T-helper 2 cell treated with Interferon-gamma antibody and Interleukin-4, amounts not matched to agents 5 μg/mL and 100 μg/mL, for 36 hours (primary cell): ENCODE results near the gene GPC5.

ENCODE experiments used
- DNase-seq: peaks from one replicate; pipeline ENCODE4 v3.0.0; 2021; ENCODE audit warnings: low spot score
- H3K27ac Mint-ChIP-seq: one replicate; pipeline ENCODE4 v1.8.0; 2021; ENCODE audit warnings: mild to moderate bottlenecking, mixed read lengths
- H3K27me3 Mint-ChIP-seq: one replicate; pipeline ENCODE4 v1.8.0; 2021; ENCODE audit warnings: low read depth, mixed read lengths
- H3K36me3 Mint-ChIP-seq: one replicate; pipeline ENCODE4 v1.8.0; 2021; ENCODE audit warnings: low read depth, mixed read lengths
- H3K4me1 Mint-ChIP-seq: one replicate; pipeline ENCODE4 v1.8.0; 2021; ENCODE audit warnings: low read depth, mixed read lengths
- H3K4me3 Mint-ChIP-seq: one replicate; pipeline ENCODE4 v1.8.0; 2022; ENCODE audit warnings: mild to moderate bottlenecking, moderate library complexity, mixed read lengths
- H3K9me3 Mint-ChIP-seq: one replicate; pipeline ENCODE4 v1.8.0; 2021; ENCODE audit warnings: mixed read lengths

Gene GPC5

DNA sequence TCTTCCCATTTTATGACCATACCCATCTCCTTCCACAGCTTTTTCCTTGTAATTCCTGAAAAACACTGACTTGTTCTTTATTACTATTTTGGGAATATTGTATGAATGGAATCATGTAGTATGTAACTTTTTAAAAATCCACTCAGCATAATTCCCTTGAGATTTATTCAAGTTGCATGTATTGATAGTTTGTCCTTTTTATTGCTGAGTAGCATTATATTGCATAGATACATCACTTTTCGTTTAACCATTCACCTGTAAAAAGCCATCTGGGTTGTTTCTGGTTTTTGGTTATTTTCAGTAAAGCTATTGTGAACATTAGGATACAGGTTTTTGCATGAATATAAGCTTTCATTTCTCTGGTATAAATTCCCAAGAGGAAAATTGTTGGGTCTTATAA lies 115.4 kb downstream of the GPC5 start:
- Mint-ChIP-seq H3K4me1 (no peaks in the 10 kb centered on the region), H3K27ac (no peak overlapping the region), H3K4me3 (no peak overlapping the region), H3K27me3 (no peaks in the 10 kb centered on the region), H3K9me3 (no peaks in the 10 kb centered on the region), H3K36me3 (no peaks in the 10 kb centered on the region)
- no peak for DNase-seq

DNA sequence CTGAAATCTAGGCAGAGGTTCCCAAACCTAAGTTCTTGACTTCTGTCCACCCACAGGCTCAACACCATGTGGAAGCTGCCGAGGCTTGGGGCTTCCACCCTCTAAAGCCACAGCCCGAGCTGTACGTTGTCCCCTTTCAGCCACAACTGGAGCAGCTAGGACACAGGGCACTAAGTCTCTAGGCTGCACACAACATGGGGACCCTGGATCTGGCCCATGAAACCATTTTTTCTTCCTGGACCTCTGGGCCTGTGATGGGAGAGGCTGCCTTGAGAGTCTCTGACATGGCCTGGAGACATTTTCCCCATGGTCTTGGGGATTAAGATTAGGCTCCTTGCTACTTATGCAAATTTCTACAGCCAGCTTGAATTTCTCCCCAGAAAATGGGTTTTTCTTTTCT lies 118.4 kb downstream of the GPC5 start:
- Mint-ChIP-seq H3K4me3 (no peak overlapping the region), H3K9me3 (no peaks in the 10 kb centered on the region), H3K27ac (no peak overlapping the region), H3K27me3 (no peaks in the 10 kb centered on the region), H3K36me3 (no peaks in the 10 kb centered on the region), H3K4me1 (no peaks in the 10 kb centered on the region)
- no peak for DNase-seq

DNA sequence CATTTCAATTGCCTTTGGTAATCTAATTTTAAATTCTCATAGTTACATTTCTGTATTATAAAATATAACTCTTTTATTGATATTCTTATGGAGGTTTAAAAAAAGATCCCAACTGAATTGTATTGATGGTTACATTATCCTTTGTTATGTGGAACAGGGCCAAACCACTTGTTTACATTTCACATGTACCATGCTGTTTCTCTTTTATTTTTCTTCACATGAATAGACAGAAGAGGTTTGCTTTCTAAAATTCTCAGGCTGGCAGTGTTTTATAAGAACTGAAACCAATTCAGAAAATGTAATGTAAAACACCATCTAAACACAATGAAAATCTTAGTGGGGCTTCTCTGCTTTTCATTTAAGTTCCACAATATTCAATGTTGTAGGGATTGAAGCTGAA lies 122.5 kb downstream of the GPC5 start:
- no peaks in the 10 kb centered on the region for H3K36me3 Mint-ChIP-seq
- H3K9me3 Mint-ChIP-seq = no peaks in the 10 kb centered on the region
- no peaks in the 10 kb centered on the region for H3K27me3 Mint-ChIP-seq
- DNase-seq = no peak
- H3K27ac Mint-ChIP-seq = no peak overlapping the region
- H3K4me3 Mint-ChIP-seq = no peak overlapping the region
- no peaks in the 10 kb centered on the region for H3K4me1 Mint-ChIP-seq

DNA sequence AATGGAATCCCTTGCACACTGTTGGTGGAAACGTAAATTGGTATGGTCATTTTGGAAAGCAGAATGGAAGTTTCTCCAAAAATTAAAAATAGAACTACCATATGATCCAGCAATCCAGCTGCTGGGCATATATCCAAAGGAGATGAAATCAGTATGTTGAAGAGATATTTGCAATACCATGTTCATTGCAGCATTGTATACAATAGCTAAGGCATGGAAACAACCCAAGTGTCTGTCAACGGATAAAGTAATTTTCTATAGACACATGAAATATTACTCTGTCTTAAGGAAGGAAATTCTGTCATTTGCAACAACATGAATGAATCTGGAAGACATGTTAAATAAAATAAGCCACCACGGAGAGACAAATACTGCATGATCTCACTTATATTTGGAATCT lies 124.7 kb downstream of the GPC5 start:
- no peak for DNase-seq
- H3K27me3 Mint-ChIP-seq = no peaks in the 10 kb centered on the region
- no peaks in the 10 kb centered on the region for H3K36me3 Mint-ChIP-seq
- no peaks in the 10 kb centered on the region for H3K9me3 Mint-ChIP-seq
- no peaks in the 10 kb centered on the region for H3K4me1 Mint-ChIP-seq
- no peak overlapping the region for H3K4me3 Mint-ChIP-seq
- no peak overlapping the region for H3K27ac Mint-ChIP-seq

DNA sequence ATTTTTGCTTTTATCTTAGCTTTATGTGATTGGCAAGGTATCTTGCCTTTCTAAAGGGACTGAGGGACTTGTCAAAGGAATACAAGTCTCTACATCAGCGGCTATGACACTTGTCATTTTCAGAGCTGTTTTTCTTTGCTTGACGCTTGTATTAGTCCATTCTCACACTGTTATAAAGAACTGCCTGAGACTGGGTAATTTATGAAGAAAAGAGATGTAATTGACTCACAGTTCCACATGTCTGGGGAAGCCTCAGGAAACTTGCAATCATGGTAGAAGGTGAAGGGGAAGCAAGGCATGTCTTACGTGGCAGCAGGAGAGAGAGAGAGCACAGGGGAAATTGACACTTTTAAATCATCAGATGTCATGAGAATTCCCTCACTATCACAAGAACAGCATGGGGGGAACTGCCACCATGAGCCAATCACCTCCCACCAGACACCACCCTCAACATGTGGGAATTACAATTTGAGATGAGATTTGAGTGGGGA lies 128.2 kb downstream of the GPC5 start:
- H3K4me1 Mint-ChIP-seq = no peaks in the 10 kb centered on the region
- no peaks in the 10 kb centered on the region for H3K27me3 Mint-ChIP-seq
- DNase-seq = no peak
- H3K4me3 Mint-ChIP-seq = no peak overlapping the region
- H3K9me3 Mint-ChIP-seq = no peaks in the 10 kb centered on the region
- no peaks in the 10 kb centered on the region for H3K36me3 Mint-ChIP-seq
- no peak overlapping the region for H3K27ac Mint-ChIP-seq

DNA sequence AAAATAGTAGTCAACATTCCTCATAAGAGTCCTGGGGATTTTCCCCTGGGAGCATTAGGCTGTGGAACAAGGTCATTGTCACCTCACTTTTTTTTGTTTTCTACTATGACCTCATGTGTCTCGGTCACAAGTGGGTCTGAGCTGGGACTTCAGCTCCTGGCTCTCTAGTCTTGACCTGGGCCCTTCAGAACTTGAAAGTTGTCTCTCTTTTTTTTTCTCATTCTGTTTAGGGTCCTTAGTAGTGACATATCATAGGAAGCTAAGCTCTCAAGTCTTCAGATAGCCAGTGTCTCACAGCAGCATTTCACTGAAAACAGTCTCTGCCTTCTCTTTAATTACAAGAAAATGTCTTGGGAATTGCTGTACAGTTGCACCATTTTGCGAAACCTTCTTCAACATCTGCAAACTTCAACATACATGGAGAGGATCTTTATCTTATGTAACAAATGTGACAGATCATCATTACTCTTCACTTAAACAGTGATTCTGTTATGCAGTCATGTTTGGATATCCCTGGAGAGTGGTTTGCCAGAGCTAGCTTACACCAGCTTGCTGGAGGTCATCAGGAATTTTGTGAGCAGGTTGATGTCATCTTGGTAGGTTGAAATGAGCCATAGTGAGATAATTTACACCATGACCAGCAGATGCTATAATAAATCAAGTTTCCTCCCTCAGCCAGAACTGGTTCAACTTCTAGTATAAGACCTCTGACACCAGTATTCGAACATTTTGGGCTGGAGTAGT lies 131.5 kb downstream of the GPC5 start:
- no peak for DNase-seq
- H3K9me3 Mint-ChIP-seq = no peaks in the 10 kb centered on the region
- H3K4me3 Mint-ChIP-seq = no peak overlapping the region
- H3K4me1 Mint-ChIP-seq = no peaks in the 10 kb centered on the region
- H3K27me3 Mint-ChIP-seq = no peaks in the 10 kb centered on the region
- no peak overlapping the region for H3K27ac Mint-ChIP-seq
- no peaks in the 10 kb centered on the region for H3K36me3 Mint-ChIP-seq

DNA sequence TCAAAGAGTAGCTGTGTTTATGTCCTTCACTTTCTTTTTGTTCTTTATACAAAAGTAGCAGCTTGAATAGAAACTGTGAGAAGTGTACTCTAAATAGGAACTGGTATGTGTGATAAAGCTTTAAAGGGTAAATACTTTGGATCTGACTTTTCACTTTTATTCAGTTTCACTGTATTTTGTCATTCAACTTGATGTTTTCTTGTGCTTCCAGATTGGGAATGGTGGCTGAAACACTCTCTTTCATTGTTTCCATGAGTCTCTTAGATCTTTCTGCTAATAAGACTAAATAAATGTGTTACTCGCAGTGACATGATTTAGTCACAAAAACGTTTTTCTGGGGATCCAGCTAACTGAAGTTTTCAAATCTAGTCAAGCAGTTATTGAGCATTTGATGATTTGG lies 133.2 kb downstream of the GPC5 start:
- DNase-seq = no peak
- Mint-ChIP-seq H3K4me1 (no peaks in the 10 kb centered on the region), H3K27me3 (no peaks in the 10 kb centered on the region), H3K27ac (no peak overlapping the region), H3K4me3 (no peak overlapping the region), H3K9me3 (no peaks in the 10 kb centered on the region), H3K36me3 (no peaks in the 10 kb centered on the region)

DNA sequence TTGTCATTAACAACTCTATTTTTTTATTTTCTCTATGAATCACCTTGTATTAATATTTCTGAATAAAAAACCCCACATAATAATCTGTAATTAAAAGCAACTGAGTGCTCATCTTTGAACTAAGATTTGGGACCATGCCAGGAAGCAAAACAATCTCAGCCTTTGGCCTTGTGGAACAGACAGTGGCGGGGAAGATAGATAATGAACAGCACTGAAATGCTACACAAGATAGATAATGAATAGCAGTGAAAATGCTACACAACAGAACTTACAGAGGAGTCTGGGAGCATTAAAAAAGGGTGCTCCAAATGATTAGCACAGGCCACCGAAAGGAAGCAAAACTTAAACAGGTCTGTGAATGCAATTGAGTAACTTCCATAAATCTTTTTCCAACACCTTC lies 134.9 kb downstream of the GPC5 start:
- Mint-ChIP-seq H3K4me1 (no peaks in the 10 kb centered on the region), H3K9me3 (no peaks in the 10 kb centered on the region), H3K27me3 (no peaks in the 10 kb centered on the region), H3K4me3 (no peak overlapping the region), H3K27ac (no peak overlapping the region), H3K36me3 (no peaks in the 10 kb centered on the region)
- no peak for DNase-seq

DNA sequence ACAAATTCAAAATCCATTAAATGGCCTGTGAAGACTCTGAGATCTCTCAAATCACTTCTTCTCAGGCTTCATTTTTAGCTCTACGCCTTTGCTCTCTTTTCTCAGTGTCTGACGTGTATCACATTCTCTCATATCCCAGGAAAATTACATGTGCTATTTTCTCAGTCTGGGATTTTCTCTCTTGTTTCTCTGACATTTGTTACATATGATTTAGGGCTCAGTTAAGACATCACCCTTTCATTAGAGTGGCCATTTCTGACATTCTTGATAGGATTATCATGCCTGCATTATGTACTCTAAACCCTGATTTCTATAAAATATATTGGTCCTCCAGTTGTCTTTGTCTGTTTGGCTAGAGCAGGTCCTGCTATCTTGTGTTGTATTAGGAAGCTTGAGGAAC lies 136.6 kb downstream of the GPC5 start:
- no peak for DNase-seq
- no peaks in the 10 kb centered on the region for H3K36me3 Mint-ChIP-seq
- H3K9me3 Mint-ChIP-seq = no peaks in the 10 kb centered on the region
- no peak overlapping the region for H3K27ac Mint-ChIP-seq
- no peaks in the 10 kb centered on the region for H3K4me1 Mint-ChIP-seq
- H3K4me3 Mint-ChIP-seq = no peak overlapping the region
- no peaks in the 10 kb centered on the region for H3K27me3 Mint-ChIP-seq

DNA sequence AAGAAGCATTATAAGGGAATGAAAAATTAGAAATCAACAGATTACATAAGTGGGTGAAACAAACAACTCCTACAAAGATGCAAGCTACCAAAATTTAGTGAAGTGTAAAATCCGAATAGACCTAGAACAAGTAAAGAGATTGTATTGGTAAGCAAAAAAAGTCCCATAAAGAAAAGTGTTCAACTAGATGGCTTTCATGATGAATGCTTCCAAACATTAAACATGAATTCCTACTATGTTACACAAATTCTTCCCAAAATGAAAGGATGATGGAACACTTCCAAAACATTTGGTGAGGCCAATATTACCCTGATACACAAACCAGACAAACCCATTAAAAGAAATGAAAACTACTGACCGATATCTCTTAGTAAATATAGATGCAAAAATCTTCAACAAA lies 139.0 kb downstream of the GPC5 start:
- no peaks in the 10 kb centered on the region for H3K36me3 Mint-ChIP-seq
- DNase-seq = no peak
- H3K4me1 Mint-ChIP-seq = no peaks in the 10 kb centered on the region

DNA sequence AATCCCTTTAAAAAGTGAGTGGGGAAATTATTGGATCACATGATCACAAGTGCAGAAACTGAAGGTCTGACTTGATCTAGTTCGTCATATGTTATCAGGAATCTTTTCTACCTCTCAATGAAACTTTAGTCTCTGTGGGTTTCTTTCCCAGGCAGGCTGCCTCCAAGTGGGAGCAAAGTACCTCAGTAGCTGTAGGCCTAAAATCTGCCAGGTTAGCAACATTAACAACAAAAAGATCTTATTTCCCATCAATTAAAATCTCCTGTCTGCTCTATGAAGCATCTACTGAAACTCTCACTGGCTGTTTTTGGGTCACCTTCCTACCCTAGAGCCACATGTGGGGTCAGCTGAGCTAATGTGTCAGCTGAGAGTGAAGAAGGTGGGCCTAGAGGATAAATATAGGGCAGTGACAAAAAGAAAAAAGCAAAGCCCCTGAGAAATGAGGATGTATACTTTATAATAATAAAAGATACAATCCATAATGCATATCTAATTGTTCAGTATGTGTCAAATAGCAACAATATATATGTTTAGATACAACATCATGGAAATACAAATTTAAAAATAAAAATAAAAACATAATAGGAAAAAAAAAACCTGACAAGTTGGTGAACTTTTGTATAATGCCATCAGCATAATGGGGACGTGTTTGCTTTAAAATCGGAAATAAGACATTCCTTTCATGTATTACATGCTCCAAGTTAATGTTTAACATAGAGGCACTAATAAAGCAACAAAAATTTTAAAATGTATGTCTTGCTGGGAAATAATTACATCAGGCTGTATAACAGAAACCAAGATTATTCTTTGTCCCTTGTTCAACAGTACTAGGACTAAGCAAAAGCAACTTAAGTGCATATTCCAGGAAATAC lies 141.1 kb downstream of the GPC5 start:
- Mint-ChIP-seq H3K4me1 (no peaks in the 10 kb centered on the region), H3K27ac (no peak overlapping the region), H3K9me3 (no peaks in the 10 kb centered on the region), H3K4me3 (no peak overlapping the region), H3K36me3 (no peaks in the 10 kb centered on the region), H3K27me3 (no peaks in the 10 kb centered on the region)
- DNase-seq = no peak

More for the DNA sequence above, 139.0 kb downstream of the GPC5 start:
- no peak overlapping the region for H3K27ac Mint-ChIP-seq
- H3K4me3 Mint-ChIP-seq = no peak overlapping the region
- no peaks in the 10 kb centered on the region for H3K27me3 Mint-ChIP-seq
- H3K9me3 Mint-ChIP-seq = no peaks in the 10 kb centered on the region

DNA sequence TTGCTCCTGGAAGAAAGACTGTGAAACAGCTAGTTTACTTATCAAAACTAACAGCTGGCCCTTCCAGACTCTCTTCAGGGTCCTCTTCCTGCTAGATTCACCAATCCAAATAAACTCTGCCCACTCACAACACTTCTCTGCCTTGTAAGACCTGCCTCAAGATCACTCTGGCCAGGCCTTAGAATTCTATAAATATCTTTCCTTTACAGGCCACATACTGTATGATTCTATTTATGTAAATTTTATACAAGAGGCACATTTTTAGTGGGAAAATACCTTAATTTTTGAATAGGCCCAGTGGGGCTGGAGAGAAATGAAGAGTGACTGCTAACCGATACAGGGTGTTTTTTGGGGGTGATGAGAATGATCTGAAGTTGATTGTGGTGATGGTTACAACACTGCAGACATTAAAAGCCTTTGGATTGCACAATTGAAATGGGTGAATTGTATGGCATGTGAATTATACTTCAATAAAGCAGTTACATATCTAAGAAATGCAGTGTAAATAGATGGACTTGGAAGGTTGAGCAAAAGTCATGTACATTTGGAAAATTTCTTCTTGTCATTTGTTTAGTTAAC lies 141.8 kb downstream of the GPC5 start:
- no peaks in the 10 kb centered on the region for H3K4me1 Mint-ChIP-seq
- no peak for DNase-seq
- no peak overlapping the region for H3K4me3 Mint-ChIP-seq
- no peaks in the 10 kb centered on the region for H3K27me3 Mint-ChIP-seq
- H3K36me3 Mint-ChIP-seq = no peaks in the 10 kb centered on the region
- H3K9me3 Mint-ChIP-seq = no peaks in the 10 kb centered on the region
- no peak overlapping the region for H3K27ac Mint-ChIP-seq

DNA sequence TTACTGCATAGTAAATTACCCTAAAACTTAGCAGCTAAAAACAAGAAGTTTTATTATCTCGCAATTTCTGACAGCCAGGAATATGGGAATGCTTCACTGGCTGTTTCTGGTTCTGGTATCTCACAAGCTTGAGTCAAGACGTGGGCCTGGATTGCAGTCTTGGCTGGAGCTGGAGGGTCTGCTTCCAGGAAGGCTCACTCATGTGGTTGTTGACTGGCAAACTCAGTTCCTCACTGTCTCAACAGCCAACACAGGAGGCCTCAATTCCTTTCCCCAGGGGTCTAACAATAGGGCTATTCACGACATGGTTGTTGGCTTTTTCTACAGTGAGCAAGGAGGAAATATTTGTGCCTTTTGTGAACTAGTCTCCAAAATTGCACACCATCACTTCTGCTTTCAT lies 146.3 kb downstream of the GPC5 start:
- no peaks in the 10 kb centered on the region for H3K36me3 Mint-ChIP-seq
- no peak overlapping the region for H3K27ac Mint-ChIP-seq
- no peaks in the 10 kb centered on the region for H3K27me3 Mint-ChIP-seq

DNA sequence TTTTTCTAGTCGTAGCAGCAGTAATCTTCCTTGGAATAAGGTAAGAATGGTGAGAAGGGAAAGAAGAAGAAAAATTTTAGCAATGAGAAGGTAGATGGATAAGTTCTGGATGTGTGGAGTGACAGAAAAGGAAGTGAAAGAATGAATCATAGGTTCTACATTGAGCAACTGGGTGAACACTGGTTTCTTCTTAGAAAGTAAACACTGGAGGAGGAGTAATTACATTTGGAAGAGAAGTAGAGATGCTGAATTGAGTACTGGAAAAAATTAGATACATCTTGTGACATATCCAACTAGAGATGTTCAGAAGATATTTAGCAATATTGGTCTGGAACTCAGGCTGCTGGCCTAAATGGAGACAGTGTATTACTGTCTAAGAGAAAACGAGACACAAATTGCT lies 148.5 kb downstream of the GPC5 start:
- no peaks in the 10 kb centered on the region for H3K9me3 Mint-ChIP-seq
- no peak for DNase-seq
- H3K4me3 Mint-ChIP-seq = no peak overlapping the region
- no peaks in the 10 kb centered on the region for H3K27me3 Mint-ChIP-seq
- no peak overlapping the region for H3K27ac Mint-ChIP-seq
- no peaks in the 10 kb centered on the region for H3K36me3 Mint-ChIP-seq
- H3K4me1 Mint-ChIP-seq = no peaks in the 10 kb centered on the region

More for the DNA sequence above, 146.3 kb downstream of the GPC5 start:
- DNase-seq = no peak
- no peak overlapping the region for H3K4me3 Mint-ChIP-seq
- H3K4me1 Mint-ChIP-seq = no peaks in the 10 kb centered on the region
- H3K9me3 Mint-ChIP-seq = no peaks in the 10 kb centered on the region
